ENCODE measurements around the gene KRT20.

KRT20 gene

DNA sequence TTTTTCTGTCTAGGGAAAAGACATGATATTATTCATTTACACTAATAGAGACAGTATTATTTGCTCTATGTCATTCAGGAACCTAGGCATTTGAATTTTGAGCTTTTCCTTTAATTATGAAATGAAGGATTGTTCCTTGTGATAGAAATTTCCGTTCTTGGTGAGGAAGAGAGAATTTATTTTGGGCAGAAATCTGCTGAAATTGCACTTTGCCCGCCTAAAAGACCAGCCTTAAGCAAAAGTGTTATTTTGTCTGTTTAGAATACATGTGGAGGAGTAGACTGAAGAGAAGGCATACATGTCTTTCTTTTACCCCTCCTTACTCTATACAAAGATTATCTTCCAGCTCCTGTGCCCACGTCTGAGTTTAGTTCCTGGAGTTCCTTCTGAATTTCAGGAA lies 45.8 kb downstream of the KRT20 start:
- Histone ChIP-seq H3K27me3 (ENCODE audit: insufficient read depth, insufficient read length) (no peaks in the 10 kb centered on the region), H3K4me3 (ENCODE audit: insufficient read length, low read depth) (no peak overlapping the region), H3K4me1 (ENCODE audit: insufficient read depth, insufficient read length) (peaks cover 2% of the 10 kb centered on the region), H3K9ac (ENCODE audit: insufficient read length, low read depth) (no peak overlapping the region), H3K9me3 (ENCODE audit: insufficient read depth, low read length) (no peaks in the 10 kb centered on the region), H3K36me3 (ENCODE audit: insufficient read depth, insufficient read length, low read length) (peaks cover 17% of the 10 kb centered on the region)
- DNase-seq (ENCODE audit: low read depth, low spot score) = no peak
- TF ChIP-seq ZNF274 (IDR thresholded peaks at IDR 0.05; ENCODE audit: low read depth, low read length) (no peak), YY1 (IDR thresholded peaks at IDR 0.05; ENCODE audit: insufficient read depth, insufficient read length) (no peak), SUZ12 (IDR thresholded peaks at IDR 0.05; ENCODE audit: extremely low read depth, insufficient read depth, insufficient read length) (no peak)

DNA sequence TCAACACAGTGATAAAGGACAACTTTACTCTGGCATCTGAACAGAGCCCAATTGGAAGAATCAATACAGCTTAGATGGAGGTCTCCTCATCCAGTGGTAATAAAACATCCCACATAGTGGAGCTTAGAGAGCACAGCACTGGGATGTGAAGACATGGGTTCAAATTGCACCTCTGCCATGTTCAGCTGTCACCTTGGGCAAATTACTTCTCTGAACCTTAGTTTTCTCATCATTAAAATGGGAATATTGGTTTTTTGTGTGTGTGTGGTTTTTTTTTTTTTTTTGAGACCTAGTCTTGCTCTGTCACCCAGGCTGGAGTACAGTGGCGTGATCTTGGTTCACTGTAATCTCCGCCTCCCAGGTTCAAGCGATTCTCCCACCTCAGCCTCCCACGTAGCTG lies 49.0 kb downstream of the KRT20 start:
- Histone ChIP-seq H3K4me3 (ENCODE audit: insufficient read length, low read depth) (no peak overlapping the region), H3K9me3 (ENCODE audit: insufficient read depth, low read length) (no peaks in the 10 kb centered on the region), H3K4me1 (ENCODE audit: insufficient read depth, insufficient read length) (no peaks in the 10 kb centered on the region), H3K9ac (ENCODE audit: insufficient read length, low read depth) (no peak overlapping the region), H3K36me3 (ENCODE audit: insufficient read depth, insufficient read length, low read length) (peaks cover 21% of the 10 kb centered on the region), H3K27me3 (ENCODE audit: insufficient read depth, insufficient read length) (no peaks in the 10 kb centered on the region)
- no peak for DNase-seq (ENCODE audit: low read depth, low spot score)
- no peak for TF ChIP-seq SUZ12 (IDR thresholded peaks at IDR 0.05; ENCODE audit: extremely low read depth, insufficient read depth, insufficient read length)
- no peak for TF ChIP-seq YY1 (IDR thresholded peaks at IDR 0.05; ENCODE audit: insufficient read depth, insufficient read length)
- TF ChIP-seq ZNF274 (IDR thresholded peaks at IDR 0.05; ENCODE audit: low read depth, low read length) = no peak

DNA sequence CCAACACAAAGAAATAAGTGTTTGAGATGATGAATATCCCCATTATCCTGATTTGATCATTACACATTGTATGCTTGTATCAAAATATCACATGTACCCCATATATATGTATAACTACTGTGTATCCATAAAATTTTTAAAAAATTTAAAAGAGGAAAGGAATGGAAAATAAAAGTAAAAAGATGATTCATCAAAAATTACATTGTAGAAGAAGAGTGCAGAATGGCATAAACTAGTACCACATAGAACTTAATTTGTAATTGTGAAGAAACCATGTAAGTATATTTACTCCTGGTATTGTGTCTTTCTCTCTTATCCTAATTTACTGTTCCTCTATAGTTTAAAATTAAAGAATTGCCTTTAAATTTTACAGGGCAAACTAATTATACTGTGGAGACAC lies 51.2 kb downstream of the KRT20 start:
- no peak overlapping the region for H3K9ac ChIP-seq (ENCODE audit: insufficient read length, low read depth)
- H3K36me3 ChIP-seq (ENCODE audit: insufficient read depth, insufficient read length, low read length) = peaks cover 21% of the 10 kb centered on the region
- H3K9me3 ChIP-seq (ENCODE audit: insufficient read depth, low read length) = no peaks in the 10 kb centered on the region
- H3K27me3 ChIP-seq (ENCODE audit: insufficient read depth, insufficient read length) = no peaks in the 10 kb centered on the region
- no peaks in the 10 kb centered on the region for H3K4me1 ChIP-seq (ENCODE audit: insufficient read depth, insufficient read length)
- TF ChIP-seq YY1 (IDR thresholded peaks at IDR 0.05; ENCODE audit: insufficient read depth, insufficient read length) (no peak), SUZ12 (IDR thresholded peaks at IDR 0.05; ENCODE audit: extremely low read depth, insufficient read depth, insufficient read length) (no peak), ZNF274 (IDR thresholded peaks at IDR 0.05; ENCODE audit: low read depth, low read length) (no peak)
- DNase-seq (ENCODE audit: low read depth, low spot score) = no peak
- H3K4me3 ChIP-seq (ENCODE audit: insufficient read length, low read depth) = no peak overlapping the region

DNA sequence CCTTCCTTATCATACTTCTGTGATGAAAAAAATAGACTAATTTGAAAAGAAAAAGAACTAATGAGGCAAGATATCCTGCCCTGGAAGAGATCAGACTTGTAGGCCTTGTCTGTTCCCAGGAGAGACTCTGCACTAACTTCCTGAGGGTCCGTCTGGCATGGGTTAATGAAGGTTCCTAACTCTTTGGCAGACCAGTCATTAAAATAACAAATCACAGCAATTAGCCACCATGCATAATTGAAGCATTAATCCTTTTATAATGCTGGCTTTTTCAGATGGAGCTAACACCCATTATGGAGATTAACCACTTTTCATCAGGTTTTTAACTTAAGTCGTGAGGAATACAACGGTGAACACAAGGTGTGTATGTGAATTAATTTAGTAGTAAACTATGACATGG lies 52.2 kb downstream of the KRT20 start:
- no peak for TF ChIP-seq YY1 (IDR thresholded peaks at IDR 0.05; ENCODE audit: insufficient read depth, insufficient read length)
- TF ChIP-seq ZNF274 (IDR thresholded peaks at IDR 0.05; ENCODE audit: low read depth, low read length) = no peak
- TF ChIP-seq SUZ12 (IDR thresholded peaks at IDR 0.05; ENCODE audit: extremely low read depth, insufficient read depth, insufficient read length) = no peak
- Histone ChIP-seq H3K27me3 (ENCODE audit: insufficient read depth, insufficient read length) (no peaks in the 10 kb centered on the region), H3K4me3 (ENCODE audit: insufficient read length, low read depth) (no peak overlapping the region), H3K36me3 (ENCODE audit: insufficient read depth, insufficient read length, low read length) (peaks cover 21% of the 10 kb centered on the region), H3K9ac (ENCODE audit: insufficient read length, low read depth) (no peak overlapping the region), H3K9me3 (ENCODE audit: insufficient read depth, low read length) (no peaks in the 10 kb centered on the region), H3K4me1 (ENCODE audit: insufficient read depth, insufficient read length) (no peaks in the 10 kb centered on the region)
- peak; percentile 27 for DNase-seq (ENCODE audit: low read depth, low spot score)

DNA sequence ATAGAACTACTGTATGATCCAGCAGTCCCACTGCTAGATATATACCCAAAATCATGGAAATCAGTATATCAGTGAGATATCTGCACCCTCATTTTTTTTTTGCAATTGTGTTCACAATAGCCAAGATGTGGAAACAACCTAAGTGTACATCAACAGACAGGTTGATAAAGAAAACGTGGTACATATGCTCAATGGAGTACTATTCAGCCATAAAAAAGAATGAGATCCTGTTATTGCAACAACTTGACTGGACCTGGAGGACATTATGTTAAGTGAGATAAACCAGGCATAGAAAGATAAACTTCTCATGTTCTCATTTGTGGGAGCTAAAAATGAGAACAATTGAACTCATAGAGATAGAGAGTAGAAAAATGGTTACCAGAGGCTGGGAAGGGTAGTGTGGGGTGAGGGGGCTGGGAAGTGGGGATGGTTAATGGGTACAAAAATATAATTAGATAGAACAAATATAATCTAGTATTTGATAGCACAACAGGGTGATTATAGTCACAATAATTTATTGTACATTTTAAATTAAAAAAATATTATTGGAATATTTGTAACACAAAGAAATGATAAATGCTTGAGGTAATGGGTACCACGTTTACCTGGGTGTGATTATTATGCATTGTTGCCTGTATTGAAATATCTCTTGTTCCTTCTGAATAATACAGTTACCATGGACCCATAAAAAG lies 54.8 kb downstream of the KRT20 start:
- Histone ChIP-seq H3K36me3 (ENCODE audit: insufficient read depth, insufficient read length, low read length) (peaks cover 13% of the 10 kb centered on the region), H3K4me3 (ENCODE audit: insufficient read length, low read depth) (no peak overlapping the region), H3K27me3 (ENCODE audit: insufficient read depth, insufficient read length) (no peaks in the 10 kb centered on the region), H3K9me3 (ENCODE audit: insufficient read depth, low read length) (no peaks in the 10 kb centered on the region), H3K9ac (ENCODE audit: insufficient read length, low read depth) (no peak overlapping the region), H3K4me1 (ENCODE audit: insufficient read depth, insufficient read length) (no peaks in the 10 kb centered on the region)
- TF ChIP-seq SUZ12 (IDR thresholded peaks at IDR 0.05; ENCODE audit: extremely low read depth, insufficient read depth, insufficient read length) = no peak
- TF ChIP-seq ZNF274 (IDR thresholded peaks at IDR 0.05; ENCODE audit: low read depth, low read length) = no peak
- TF ChIP-seq YY1 (IDR thresholded peaks at IDR 0.05; ENCODE audit: insufficient read depth, insufficient read length) = no peak
- no peak for DNase-seq (ENCODE audit: low read depth, low spot score)

DNA sequence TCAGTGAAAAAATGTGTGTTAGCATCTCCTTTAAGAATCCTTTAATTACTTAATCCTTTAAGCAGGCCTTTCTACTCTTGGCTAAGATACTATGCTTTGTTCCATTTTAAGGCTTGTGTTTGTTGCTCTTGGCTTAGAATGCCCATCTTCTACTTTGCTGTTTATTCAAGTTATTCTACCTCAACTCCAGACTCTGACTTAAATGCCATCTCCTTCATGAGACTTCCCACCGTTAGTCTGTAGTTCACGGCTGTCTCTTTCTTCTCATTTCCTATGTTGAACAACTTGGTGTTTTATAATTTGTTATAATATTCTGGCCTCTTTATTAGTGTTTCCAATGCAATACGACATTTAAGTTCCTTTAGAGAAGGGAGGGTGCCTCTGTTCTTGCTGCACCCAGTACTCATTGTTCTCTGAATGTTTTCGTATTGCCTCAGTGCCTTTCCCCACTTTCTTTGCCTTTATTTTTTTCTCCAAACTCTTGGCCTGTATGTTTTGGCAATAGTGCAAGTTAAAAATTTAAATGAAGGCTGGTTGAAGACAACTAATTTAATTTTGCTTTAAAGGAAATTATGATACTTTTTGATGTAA lies 56.5 kb downstream of the KRT20 start:
- H3K9me3 ChIP-seq (ENCODE audit: insufficient read depth, low read length) = no peaks in the 10 kb centered on the region
- H3K27me3 ChIP-seq (ENCODE audit: insufficient read depth, insufficient read length) = no peaks in the 10 kb centered on the region
- H3K36me3 ChIP-seq (ENCODE audit: insufficient read depth, insufficient read length, low read length) = no peaks in the 10 kb centered on the region
- no peaks in the 10 kb centered on the region for H3K4me1 ChIP-seq (ENCODE audit: insufficient read depth, insufficient read length)
- no peak for TF ChIP-seq YY1 (IDR thresholded peaks at IDR 0.05; ENCODE audit: insufficient read depth, insufficient read length)
- no peak for TF ChIP-seq SUZ12 (IDR thresholded peaks at IDR 0.05; ENCODE audit: extremely low read depth, insufficient read depth, insufficient read length)
- no peak for TF ChIP-seq ZNF274 (IDR thresholded peaks at IDR 0.05; ENCODE audit: low read depth, low read length)
- H3K4me3 ChIP-seq (ENCODE audit: insufficient read length, low read depth) = no peak overlapping the region
- no peak for DNase-seq (ENCODE audit: low read depth, low spot score)
- H3K9ac ChIP-seq (ENCODE audit: insufficient read length, low read depth) = no peak overlapping the region

DNA sequence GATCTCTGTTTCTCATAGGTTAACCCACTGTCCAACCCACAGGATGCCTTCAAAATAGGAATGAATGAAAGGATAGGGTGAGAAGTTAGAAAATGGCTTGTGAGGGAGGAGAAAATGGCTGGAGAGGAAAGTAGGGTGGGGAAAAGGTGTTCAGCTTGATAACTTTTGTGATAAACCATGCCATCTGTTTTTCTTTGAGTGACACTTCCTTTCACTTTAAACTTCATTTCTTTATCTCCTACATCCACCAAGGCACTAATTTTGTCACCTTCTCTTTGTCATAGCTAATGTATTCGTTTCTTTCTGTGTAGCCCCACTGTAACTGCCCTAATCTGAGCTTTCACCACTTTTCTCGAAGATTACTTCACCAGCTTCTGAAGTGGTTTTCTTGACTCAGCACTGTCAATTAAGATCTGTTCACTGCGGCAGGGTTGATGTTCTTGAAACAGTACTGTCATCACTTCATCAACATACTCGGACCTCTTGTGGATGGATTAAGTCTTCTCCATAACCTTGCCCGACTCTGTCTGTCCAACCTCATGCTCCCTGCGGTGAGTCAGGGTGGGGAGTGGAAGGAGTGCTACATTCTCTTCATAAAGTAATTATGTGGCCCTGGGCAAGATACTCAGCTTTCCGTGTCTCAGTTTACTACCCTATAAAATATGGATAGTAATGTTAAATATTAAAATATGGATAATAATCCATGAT lies 57.1 kb downstream of the KRT20 start:
- H3K27me3 ChIP-seq (ENCODE audit: insufficient read depth, insufficient read length) = no peaks in the 10 kb centered on the region
- no peaks in the 10 kb centered on the region for H3K9me3 ChIP-seq (ENCODE audit: insufficient read depth, low read length)
- H3K4me3 ChIP-seq (ENCODE audit: insufficient read length, low read depth) = no peak overlapping the region
- no peak for DNase-seq (ENCODE audit: low read depth, low spot score)
- H3K9ac ChIP-seq (ENCODE audit: insufficient read length, low read depth) = no peak overlapping the region
- no peaks in the 10 kb centered on the region for H3K36me3 ChIP-seq (ENCODE audit: insufficient read depth, insufficient read length, low read length)
- no peak for TF ChIP-seq ZNF274 (IDR thresholded peaks at IDR 0.05; ENCODE audit: low read depth, low read length)
- no peak for TF ChIP-seq YY1 (IDR thresholded peaks at IDR 0.05; ENCODE audit: insufficient read depth, insufficient read length)
- TF ChIP-seq SUZ12 (IDR thresholded peaks at IDR 0.05; ENCODE audit: extremely low read depth, insufficient read depth, insufficient read length) = no peak
- H3K4me1 ChIP-seq (ENCODE audit: insufficient read depth, insufficient read length) = no peaks in the 10 kb centered on the region
